Keratinocyte (primary cell): ENCODE measurements around the gene BCL2L11. TPM values are rescaled to one million over a fixed set of nuclear protein-coding genes. Genes with fewer than 3 reads are reported as not detected.

Experiments used
- DNase-seq: peaks from one replicate; pipeline ENCODE4 v3.0.0-alpha.2; 2011; ENCODE audit warnings: low read depth, missing footprints, low spot score
- FAIRE-seq: peaks from 2 replicates; lab custom pipeline; 2011; peaks lifted over from hg19 to GRCh38; lab: Jason Lieb, UNC
- H2AFZ ChIP-seq: 2 replicates; pipeline ENCODE4 v1.6.0; 2012; ENCODE audit warnings: low read length, control low read depth, inconsistent platforms; ENCODE audit not compliant: control insufficient read depth
- H3K27ac ChIP-seq: 2 replicates; pipeline ENCODE4 v1.5.1; 2011; ENCODE audit warnings: low read length; ENCODE audit not compliant: control insufficient read depth, insufficient read depth
- H3K27me3 ChIP-seq: 3 replicates; pipeline ENCODE4 v1.6.0; 2011; ENCODE audit warnings: low read length; ENCODE audit not compliant: control insufficient read depth, insufficient read depth; ENCODE audit errors: extremely low read depth
- H3K36me3 ChIP-seq, 2 experiments: 2 replicates in 1 of 2; 3 replicates in 1 of 2; pipeline ENCODE4 v1.5.1; 2011; ENCODE audit warnings: low read length in 2 of 2, mild to moderate bottlenecking in 1 of 2; ENCODE audit not compliant: control insufficient read depth in 2 of 2, insufficient read depth in 2 of 2; ENCODE audit errors: extremely low read depth in 1 of 2
- H3K4me1 ChIP-seq: 3 replicates; pipeline ENCODE4 v1.5.1; 2011; ENCODE audit warnings: low read length; ENCODE audit not compliant: control insufficient read depth, insufficient read depth; ENCODE audit errors: extremely low read depth
- H3K4me2 ChIP-seq: 3 replicates; pipeline ENCODE4 v1.6.0; 2011; ENCODE audit warnings: low read depth, low read length; ENCODE audit not compliant: control insufficient read depth, insufficient read depth; ENCODE audit errors: extremely low read depth
- H3K4me3 ChIP-seq, 3 experiments: fragments of 200-600 bp in 1 of 3; sonication (generic) in 1 of 3; 2 replicates in 2 of 3; 3 replicates in 1 of 3; pipeline ENCODE4 v1.5.1; 2011 to 2016; ENCODE audit warnings: low read length in 3 of 3, mild to moderate bottlenecking in 3 of 3, control low read depth in 2 of 3, inconsistent platforms in 1 of 3, low read depth in 1 of 3, mixed read lengths in 1 of 3, mixed run types in 1 of 3, moderate library complexity in 1 of 3; ENCODE audit not compliant: control insufficient read depth in 2 of 3, insufficient read depth in 2 of 3; ENCODE audit errors: extremely low read depth in 1 of 3
- H3K79me2 ChIP-seq: 2 replicates; pipeline ENCODE4 v1.6.0; 2012; ENCODE audit warnings: low read length; ENCODE audit not compliant: control insufficient read depth, insufficient read depth
- H3K9ac ChIP-seq: 3 replicates; pipeline ENCODE4 v1.6.0; 2011; ENCODE audit warnings: low read length; ENCODE audit not compliant: control insufficient read depth, insufficient read depth; ENCODE audit errors: extremely low read depth
- H3K9me1 ChIP-seq: 3 replicates; pipeline ENCODE4 v1.6.0; 2011; ENCODE audit warnings: low read length; ENCODE audit not compliant: control insufficient read depth, insufficient read depth; ENCODE audit errors: extremely low read depth
- H3K9me3 ChIP-seq: 2 replicates; pipeline ENCODE4 v1.5.1; 2012; ENCODE audit warnings: low read depth, low read length; ENCODE audit not compliant: control insufficient read depth
- H4K20me1 ChIP-seq: 3 replicates; pipeline ENCODE4 v1.6.0; 2011; ENCODE audit warnings: low read length; ENCODE audit not compliant: control insufficient read depth, insufficient read depth; ENCODE audit errors: extremely low read depth
- CTCF ChIP-seq, 3 experiments: IDR thresholded peaks in 1 of 3; conservative IDR thresholded peaks in 1 of 3; optimal IDR thresholded peaks in 1 of 3; 2 replicates in 2 of 3; 3 replicates in 1 of 3; pipeline versions ENCODE3 to v1.5.1; 2011; ENCODE audit warnings: low read length in 3 of 3, mild to moderate bottlenecking in 3 of 3, moderate library complexity in 2 of 3, control low read depth in 1 of 3, inconsistent platforms in 1 of 3; ENCODE audit not compliant: insufficient read depth in 2 of 3; ENCODE audit errors: extremely low read depth in 1 of 3
- EZH2 ChIP-seq: IDR thresholded peaks from one replicate; pipeline ENCODE4 v1.6.1; 2012; ENCODE audit warnings: inconsistent platforms, mild to moderate bottlenecking, low read length, moderate library complexity
- dilution Hi-C: fragments of 300-500 bp; cut with MboI; formaldehyde crosslinking; loops from one replicate; pipeline ENCODE4 v1.7.0; 2020; ENCODE audit warnings: low sequenced_read_pairs; ENCODE audit not compliant: extremely low pct_ligation_motif_present
- polyA plus RNA-seq, 5 experiments: library from polyadenylated mRNA; depleted of rRNA in 3 of 5; stranded (reverse) in 3 of 5; stranded (forward) in 1 of 5; unstranded in 1 of 5; fragments of >200 nt; gene quantifications; 1 replicate in 1 of 5; 2 replicates in 3 of 5; 3 replicates in 1 of 5; pipeline versions ENCODE4 v1.2.1 to v1.2.3, GENCODE V29; 2011 to 2012; ENCODE audit warnings: missing spikeins in 2 of 5, low read depth in 1 of 5, low replicate concordance in 1 of 5

Gene BCL2L11
- polyA plus RNA-seq, 1 donor (not counting 4 experiments of a cell fraction or from before 2014, with no cell fraction given) = 1.9 TPM

GRCh38 chr2:111201214-111201613, 80.5 kb downstream of the BCL2L11 start:
- no peaks in the 10 kb centered on the region for H3K9me3 ChIP-seq
- no peaks in the 10 kb centered on the region for H3K4me1 ChIP-seq
- H3K36me3 ChIP-seq = no peaks in the 10 kb centered on the region
- no peak overlapping the region for H3K4me3 ChIP-seq
- no peak overlapping the region for H2AFZ ChIP-seq
- DNase-seq (no peak), FAIRE-seq (no peak)
- H3K79me2 ChIP-seq = no peaks in the 10 kb centered on the region
- H3K9me1 ChIP-seq = no peaks in the 10 kb centered on the region
- no peak overlapping the region for H3K4me2 ChIP-seq
- dilution Hi-C loops = no loop called here
- H3K27me3 ChIP-seq = no peaks in the 10 kb centered on the region
- no peak overlapping the region for H3K27ac ChIP-seq
- TF ChIP-seq CTCF (optimal IDR thresholded peaks at IDR 0.05 in 1 of 3, IDR thresholded peaks at IDR 0.05 in 1 of 3, conservative IDR thresholded peaks at IDR 0.05 in 1 of 3; ENCODE audit: extremely low read depth in 1 of 3, insufficient read depth in 2 of 3, low read length in 3 of 3) (no peak), EZH2 (no peak)
- no peak overlapping the region for H3K9ac ChIP-seq
- H4K20me1 ChIP-seq = no peaks in the 10 kb centered on the region

- Histone ChIP-seq H3K9me3 (no peaks in the 10 kb centered on the region), H3K27ac (no peak overlapping the region), H4K20me1 (no peaks in the 10 kb centered on the region), H3K79me2 (no peaks in the 10 kb centered on the region), H3K4me2 (no peak overlapping the region), H2AFZ (no peak overlapping the region), H3K4me1 (no peaks in the 10 kb centered on the region), H3K9me1 (no peaks in the 10 kb centered on the region), H3K36me3 (no peaks in the 10 kb centered on the region), H3K27me3 (no peaks in the 10 kb centered on the region), H3K4me3 (no peak overlapping the region), H3K9ac (no peak overlapping the region)
- dilution Hi-C loops = no loop called here
- no peak for TF ChIP-seq EZH2
- no peak for TF ChIP-seq CTCF (optimal IDR thresholded peaks at IDR 0.05 in 1 of 3, IDR thresholded peaks at IDR 0.05 in 1 of 3, conservative IDR thresholded peaks at IDR 0.05 in 1 of 3; ENCODE audit: extremely low read depth in 1 of 3, insufficient read depth in 2 of 3, low read length in 3 of 3)
- no peak for DNase-seq
- no peak for FAIRE-seq
Measured at GRCh38 chr2:111202266-111203040, 81.7 kb downstream of the BCL2L11 start.
